Measurements from ENCODE around the gene LRSAM1. TPM values are rescaled to one million over a fixed set of nuclear protein-coding genes. Genes with fewer than 3 reads are reported as not detected.

LRSAM1 gene
- total RNA-seq, 3 donors from 2014 or later: 20.5 to 24.2 (median 21.6) TPM

DNA sequence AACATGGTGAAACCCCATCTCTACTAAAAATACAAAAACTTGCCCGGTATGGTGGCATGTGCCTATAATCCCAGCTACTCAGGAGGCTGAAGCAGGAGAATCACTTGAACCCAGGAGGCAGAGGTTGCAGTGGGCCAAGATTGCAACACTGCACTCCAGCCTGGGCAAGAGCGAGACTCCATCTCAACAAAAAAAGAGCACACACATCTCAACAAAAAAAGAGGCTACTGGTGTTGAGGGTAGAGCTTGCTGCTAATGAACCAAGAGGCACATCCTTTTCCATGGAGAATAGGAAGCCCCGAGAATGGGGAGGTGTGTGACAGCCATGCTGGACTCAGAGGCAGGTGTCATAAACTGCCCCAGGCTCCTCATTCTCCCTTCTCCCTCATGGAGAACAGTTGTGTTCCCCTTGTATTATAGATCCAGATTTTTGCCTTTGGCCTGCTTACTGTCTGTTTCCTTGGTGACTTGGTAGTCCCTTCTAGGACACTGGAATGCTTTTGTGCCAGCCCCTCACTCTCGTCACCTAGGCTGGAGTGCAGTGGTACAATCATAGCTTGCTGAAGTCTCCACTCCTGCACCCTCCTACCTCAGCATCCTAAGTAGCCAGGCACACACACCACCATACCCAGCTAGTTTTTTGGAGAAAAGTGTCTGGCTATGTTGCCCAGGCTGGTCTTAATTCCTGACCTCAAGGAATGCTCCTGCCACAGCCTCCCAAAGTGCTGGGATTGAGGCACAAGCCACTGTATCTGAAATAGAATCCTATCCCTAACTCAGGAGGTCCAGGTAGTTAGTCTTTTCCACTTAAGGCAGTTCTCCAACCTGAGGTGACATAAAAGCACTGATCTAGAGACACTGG lies 5.2 kb upstream of the LRSAM1 start:
- Mint-ChIP-seq H3K4me1 (ENCODE audit: low read depth) (peaks cover 36% of the 10 kb centered on the region), H3K27me3 (ENCODE audit: low read depth) (no peaks in the 10 kb centered on the region), H3K4me3 (peak overlapping the region; percentile 47), H3K36me3 (ENCODE audit: insufficient read depth) (peaks cover 74% of the 10 kb centered on the region), H3K9me3 (peaks cover 7% of the 10 kb centered on the region)
- ATAC-seq (peak; percentile 2 to 4), DNase-seq (no peak)

DNA sequence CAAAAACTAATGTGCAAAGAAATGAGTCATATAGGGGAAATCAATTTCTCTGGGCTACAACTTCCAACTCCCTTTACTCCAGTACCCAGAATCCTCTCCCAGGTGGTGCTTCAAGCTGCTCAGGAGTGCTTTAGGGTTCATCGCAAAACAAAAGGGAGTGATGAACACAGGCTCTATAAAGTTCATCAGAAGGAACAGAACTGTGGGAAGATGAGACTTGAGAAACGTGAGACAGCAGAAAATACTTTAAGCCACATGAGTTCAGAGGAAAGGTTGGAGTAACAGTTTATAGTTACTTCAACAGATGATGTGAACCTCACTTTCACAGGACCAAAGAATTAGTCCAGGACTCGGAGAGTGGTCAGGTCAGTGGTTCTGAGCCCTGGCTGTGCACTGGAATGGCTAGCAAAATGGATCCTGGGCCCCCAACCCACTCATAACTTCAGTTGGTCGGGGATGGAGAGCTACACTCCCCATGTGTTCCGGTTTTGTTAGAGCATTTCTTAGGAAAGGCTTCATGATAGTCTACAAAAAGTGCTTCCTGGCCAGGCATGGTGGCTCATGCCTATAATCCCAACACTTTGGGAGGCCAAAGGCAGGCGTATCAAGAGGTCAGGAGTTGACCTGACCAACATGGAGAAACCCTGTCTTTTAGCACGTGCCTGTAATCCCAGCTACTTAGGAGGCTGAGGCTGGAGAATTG lies 4.4 kb upstream of the LRSAM1 start:
- peaks cover 36% of the 10 kb centered on the region for H3K4me1 Mint-ChIP-seq (ENCODE audit: low read depth)
- DNase-seq: no peak
- H3K9me3 Mint-ChIP-seq: peaks cover 7% of the 10 kb centered on the region
- H3K36me3 Mint-ChIP-seq (ENCODE audit: insufficient read depth): peaks cover 73% of the 10 kb centered on the region
- H3K27me3 Mint-ChIP-seq (ENCODE audit: low read depth): no peaks in the 10 kb centered on the region
- ATAC-seq: no peak
- H3K4me3 Mint-ChIP-seq: peak overlapping the region; percentile 97

DNA sequence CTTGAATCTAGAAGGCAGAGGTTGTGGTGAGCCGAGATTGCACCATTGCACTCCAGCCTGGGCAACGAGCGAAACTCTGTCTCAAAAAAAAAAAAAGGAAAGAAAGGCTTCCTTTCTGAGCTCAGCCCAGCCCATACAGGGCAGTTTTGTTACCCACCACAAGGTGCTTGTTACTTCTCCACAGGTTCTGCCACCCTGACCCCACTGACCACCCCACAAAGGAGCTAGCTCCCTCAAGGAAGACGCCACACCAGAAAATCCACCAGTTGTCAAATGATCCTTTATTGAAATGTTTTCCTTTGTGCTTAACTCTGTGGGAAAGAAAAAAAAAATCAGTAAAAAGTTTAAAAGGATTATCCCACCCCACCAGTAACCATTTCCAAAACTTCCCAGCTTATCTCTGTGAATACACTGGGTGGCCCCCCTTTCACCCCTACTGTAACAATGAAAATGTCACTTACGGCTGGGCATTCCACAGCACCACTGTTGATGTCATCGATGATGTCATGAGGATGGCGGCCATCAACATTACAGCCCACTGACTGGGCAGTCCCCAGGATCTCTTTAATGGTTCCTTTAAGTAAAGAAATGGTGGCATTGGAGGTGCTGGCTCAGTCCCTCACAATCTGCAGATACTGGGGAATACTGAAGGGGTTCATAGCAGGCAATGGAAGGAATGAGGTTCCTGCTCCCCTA lies 3.7 kb upstream of the LRSAM1 start:
- DNase-seq: no peak
- Mint-ChIP-seq H3K4me1 (ENCODE audit: low read depth) (peaks cover 37% of the 10 kb centered on the region), H3K36me3 (ENCODE audit: insufficient read depth) (peaks cover 71% of the 10 kb centered on the region), H3K9me3 (peaks cover 7% of the 10 kb centered on the region), H3K27me3 (ENCODE audit: low read depth) (no peaks in the 10 kb centered on the region), H3K4me3 (peak overlapping the region; percentile 97)
- ATAC-seq: no peak

DNA sequence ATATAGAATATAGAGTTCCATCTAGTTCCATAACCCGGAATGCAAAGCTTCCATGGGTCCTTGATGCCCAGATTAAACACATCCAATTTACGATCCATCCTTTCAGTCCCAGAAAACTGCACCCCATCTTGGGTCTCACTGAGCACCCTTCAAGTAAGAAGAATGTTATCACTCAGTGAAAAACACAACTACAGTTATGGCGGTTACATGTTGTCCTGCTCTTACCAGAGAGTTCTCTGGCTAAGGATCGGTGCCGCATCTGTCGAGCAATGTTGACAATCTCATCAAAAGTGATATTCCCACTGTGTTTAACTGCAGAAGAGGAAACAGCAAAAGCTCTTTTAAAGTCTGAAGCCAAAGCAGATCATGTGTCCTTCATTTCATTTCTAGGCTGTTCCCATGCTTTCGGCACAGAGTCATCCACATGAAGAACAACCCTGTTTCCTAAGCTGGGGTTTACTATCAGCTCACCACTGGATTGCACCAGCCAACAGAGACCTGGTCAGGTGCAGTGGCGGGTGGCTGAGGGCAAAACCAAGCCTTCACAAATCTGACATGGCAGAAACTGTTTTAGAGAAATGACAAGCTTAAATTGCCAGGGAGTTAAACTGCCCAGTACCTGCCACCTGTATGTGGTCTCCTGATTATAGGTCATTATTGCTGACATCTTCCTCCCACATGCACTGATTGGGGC lies 3.1 kb upstream of the LRSAM1 start:
- H3K36me3 Mint-ChIP-seq (ENCODE audit: insufficient read depth): peaks cover 67% of the 10 kb centered on the region
- DNase-seq (no peak), ATAC-seq (no peak)
- peaks cover 7% of the 10 kb centered on the region for H3K9me3 Mint-ChIP-seq
- H3K4me1 Mint-ChIP-seq (ENCODE audit: low read depth): peaks cover 37% of the 10 kb centered on the region
- H3K27me3 Mint-ChIP-seq (ENCODE audit: low read depth): no peaks in the 10 kb centered on the region
- peak overlapping the region; percentile 97 for H3K4me3 Mint-ChIP-seq

DNA sequence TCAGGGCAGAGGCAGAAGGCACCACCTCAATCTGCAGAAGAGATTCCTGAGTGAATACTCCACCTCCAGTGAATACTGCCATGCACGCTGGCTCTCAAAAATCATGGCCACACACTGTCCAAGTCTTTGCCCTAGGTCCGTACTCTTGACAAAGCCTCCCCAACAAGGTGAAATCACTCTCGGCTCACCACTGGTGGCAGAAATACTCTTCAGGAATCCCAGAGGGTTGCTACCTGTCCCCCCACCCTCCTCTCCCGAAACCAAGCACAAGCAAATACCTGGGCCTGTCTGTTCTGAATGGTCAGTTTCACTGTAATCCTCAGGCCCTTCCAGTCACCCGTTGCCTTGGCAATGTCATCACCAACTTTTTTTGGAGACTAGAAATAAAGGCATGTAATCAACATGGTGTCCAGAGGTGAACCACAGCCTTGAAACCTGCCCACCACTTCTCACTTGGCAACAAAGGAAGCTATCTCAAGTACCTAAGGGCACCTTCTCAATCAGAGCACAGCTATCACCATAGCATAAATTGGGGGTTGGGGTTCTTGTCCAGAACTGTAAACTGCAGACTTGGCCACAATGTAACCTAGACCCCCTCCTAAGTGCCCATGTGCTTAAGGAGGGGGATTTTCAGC lies 1.9 kb upstream of the LRSAM1 start:
- DNase-seq (no peak), ATAC-seq (no peak)
- Mint-ChIP-seq H3K36me3 (ENCODE audit: insufficient read depth) (peaks cover 61% of the 10 kb centered on the region), H3K9me3 (peaks cover 3% of the 10 kb centered on the region), H3K4me3 (peak overlapping the region; percentile 97), H3K4me1 (ENCODE audit: low read depth) (peaks cover 37% of the 10 kb centered on the region), H3K27me3 (ENCODE audit: low read depth) (no peaks in the 10 kb centered on the region)

DNA sequence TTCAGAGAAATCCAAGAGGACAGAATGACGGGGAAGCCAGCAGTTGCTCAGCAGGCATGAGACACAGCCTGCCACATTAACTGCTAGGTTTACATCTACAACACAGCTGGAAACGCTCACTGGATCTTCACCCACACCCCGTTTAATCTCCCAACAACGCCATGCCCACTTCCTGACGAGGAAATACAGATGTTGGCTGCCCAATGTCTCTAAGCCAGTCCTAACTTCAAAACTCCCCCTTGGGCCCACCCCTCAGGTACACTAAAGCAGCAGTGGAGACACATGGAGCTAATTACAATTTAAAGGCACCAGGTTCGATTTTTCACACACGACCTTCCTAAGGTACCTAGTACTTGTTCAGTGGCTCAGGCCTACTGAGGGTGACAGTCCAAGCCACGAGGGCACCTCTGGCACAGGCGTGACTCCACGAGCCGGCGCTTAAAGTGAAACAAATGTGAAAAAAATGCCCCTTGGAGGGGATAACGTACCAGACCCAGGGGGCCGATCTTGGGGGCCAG lies 1.0 kb upstream of the LRSAM1 start:
- no peaks in the 10 kb centered on the region for H3K27me3 Mint-ChIP-seq (ENCODE audit: low read depth)
- H3K9me3 Mint-ChIP-seq: no peaks in the 10 kb centered on the region
- peaks cover 37% of the 10 kb centered on the region for H3K4me1 Mint-ChIP-seq (ENCODE audit: low read depth)
- H3K4me3 Mint-ChIP-seq: peak overlapping the region; percentile 97
- peaks cover 56% of the 10 kb centered on the region for H3K36me3 Mint-ChIP-seq (ENCODE audit: insufficient read depth)
- DNase-seq (no peak), ATAC-seq (no peak)

DNA sequence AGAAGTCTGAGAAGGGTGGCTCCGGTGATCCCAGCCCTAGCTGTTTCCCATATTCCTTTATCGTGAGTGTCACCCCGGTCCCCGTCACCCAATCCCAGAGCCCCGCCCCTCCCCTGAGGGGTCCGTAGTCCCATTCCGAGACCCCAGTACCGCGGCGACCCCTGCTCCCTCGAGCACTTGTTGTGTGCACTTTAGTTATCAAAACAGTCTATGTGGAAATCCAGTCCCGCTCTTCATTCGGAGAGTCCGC lies 223 bp downstream of the LRSAM1 start:
- peaks cover 51% of the 10 kb centered on the region for H3K36me3 Mint-ChIP-seq (ENCODE audit: insufficient read depth)
- ATAC-seq: no peak
- peak overlapping the region; percentile 97 for H3K4me3 Mint-ChIP-seq
- no peak for DNase-seq
- H3K27me3 Mint-ChIP-seq (ENCODE audit: low read depth): no peaks in the 10 kb centered on the region
- H3K4me1 Mint-ChIP-seq (ENCODE audit: low read depth): peaks cover 38% of the 10 kb centered on the region
- H3K9me3 Mint-ChIP-seq: no peaks in the 10 kb centered on the region

DNA sequence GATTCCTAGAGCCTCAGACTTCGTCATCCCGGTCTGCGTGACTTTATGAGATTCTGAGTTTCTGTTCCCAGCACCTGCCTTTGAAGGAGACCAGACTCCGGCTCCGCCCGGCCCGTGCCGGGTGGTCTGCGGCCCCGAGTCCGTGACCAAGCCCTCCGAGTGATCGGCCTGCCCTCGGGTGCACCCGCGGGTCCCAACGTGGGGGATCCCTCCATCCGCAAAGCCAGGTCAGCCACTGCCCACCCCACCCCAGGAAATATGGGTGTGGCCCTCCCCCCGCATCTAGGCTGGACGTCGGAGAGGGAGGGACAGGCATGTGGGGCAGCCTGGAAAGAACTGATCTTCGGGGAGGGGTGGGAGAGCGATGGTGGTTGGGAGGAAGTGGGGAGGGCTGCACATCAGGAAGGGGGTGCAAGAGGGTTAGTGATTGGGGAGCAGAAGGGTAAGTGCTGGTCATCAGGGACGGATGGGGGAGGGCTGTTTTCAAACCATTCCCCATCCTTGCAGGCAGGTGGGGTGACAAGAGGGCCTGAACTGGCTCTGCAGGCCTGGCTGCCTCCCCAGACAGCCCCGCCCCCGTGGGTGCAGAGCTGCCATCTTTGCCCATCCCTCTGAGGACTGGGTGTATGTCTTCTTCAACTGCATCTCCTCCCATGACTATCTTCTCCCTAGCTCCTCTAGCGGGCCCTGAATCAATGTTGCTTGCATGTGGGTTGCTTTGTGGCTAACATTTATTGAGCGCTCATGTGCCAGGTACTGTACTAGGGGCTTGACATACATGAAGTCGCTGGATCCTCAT lies 747 bp downstream of the LRSAM1 start:
- peak overlapping the region; percentile 97 for H3K4me3 Mint-ChIP-seq
- peaks cover 47% of the 10 kb centered on the region for H3K36me3 Mint-ChIP-seq (ENCODE audit: insufficient read depth)
- no peaks in the 10 kb centered on the region for H3K27me3 Mint-ChIP-seq (ENCODE audit: low read depth)
- DNase-seq: peak; percentile 35
- H3K4me1 Mint-ChIP-seq (ENCODE audit: low read depth): peaks cover 34% of the 10 kb centered on the region
- ATAC-seq: peak; percentile 17 to 21
- H3K9me3 Mint-ChIP-seq: no peaks in the 10 kb centered on the region

DNA sequence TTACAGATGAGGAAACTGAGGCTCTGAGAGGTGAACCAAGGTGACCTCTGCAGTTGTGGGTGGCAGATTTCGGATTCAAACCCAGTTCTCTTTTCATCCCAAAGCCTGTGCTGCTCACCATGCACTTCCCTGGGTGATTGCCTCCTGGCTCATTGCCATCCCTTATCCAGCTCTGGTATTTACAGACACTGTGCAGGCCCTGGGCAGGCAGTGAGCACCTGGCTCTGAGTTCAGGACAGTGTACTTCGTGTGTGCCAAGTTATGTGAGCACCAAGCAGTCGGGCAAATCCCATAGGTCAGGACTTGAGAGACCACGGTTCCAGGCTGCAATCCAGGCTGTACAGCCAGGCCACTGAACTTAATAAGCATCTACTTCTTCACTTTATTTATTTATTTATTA lies 1.4 kb downstream of the LRSAM1 start:
- ATAC-seq: no peak
- DNase-seq: no peak
- Mint-ChIP-seq H3K4me3 (peak overlapping the region; percentile 97), H3K4me1 (ENCODE audit: low read depth) (peaks cover 30% of the 10 kb centered on the region), H3K9me3 (no peaks in the 10 kb centered on the region), H3K36me3 (ENCODE audit: insufficient read depth) (peaks cover 41% of the 10 kb centered on the region), H3K27me3 (ENCODE audit: low read depth) (no peaks in the 10 kb centered on the region)

DNA sequence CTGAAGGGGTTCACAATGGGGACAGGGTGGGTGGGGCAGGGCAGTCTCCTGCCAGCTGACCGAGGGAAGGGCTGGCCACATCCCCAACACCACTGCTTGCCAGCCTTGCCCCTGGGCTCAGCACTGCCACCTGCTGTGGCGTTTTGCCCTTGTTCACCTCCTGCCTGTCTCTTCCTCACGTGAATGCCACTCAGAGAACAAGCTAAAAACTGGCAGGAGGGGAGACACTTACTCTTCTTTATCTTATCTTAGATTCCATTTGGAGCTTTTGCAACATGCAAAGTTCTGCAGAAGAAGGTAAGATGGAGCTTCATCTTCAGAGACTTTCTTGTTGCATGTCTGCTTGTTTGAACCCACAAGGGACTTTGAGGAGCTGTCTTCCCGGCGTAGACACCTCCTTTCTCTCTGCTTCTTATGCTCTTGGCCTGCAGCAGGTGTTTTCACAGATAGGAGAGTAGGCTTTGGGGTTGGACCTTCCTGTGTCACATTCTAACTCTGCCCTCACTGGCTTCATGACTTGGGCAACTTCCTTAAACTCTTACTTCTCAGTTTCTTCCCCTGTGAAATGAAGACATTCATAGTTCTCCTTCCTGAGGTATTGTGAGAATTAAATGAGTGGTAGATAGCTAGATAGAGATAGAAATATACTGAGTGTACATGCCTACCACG lies 4.1 kb downstream of the LRSAM1 start:
- H3K4me3 Mint-ChIP-seq: no peak overlapping the region
- DNase-seq (no peak), ATAC-seq (no peak)
- peaks cover 14% of the 10 kb centered on the region for H3K36me3 Mint-ChIP-seq (ENCODE audit: insufficient read depth)
- H3K4me1 Mint-ChIP-seq (ENCODE audit: low read depth): peaks cover 6% of the 10 kb centered on the region
- no peaks in the 10 kb centered on the region for H3K27me3 Mint-ChIP-seq (ENCODE audit: low read depth)
- H3K9me3 Mint-ChIP-seq: no peaks in the 10 kb centered on the region

DNA sequence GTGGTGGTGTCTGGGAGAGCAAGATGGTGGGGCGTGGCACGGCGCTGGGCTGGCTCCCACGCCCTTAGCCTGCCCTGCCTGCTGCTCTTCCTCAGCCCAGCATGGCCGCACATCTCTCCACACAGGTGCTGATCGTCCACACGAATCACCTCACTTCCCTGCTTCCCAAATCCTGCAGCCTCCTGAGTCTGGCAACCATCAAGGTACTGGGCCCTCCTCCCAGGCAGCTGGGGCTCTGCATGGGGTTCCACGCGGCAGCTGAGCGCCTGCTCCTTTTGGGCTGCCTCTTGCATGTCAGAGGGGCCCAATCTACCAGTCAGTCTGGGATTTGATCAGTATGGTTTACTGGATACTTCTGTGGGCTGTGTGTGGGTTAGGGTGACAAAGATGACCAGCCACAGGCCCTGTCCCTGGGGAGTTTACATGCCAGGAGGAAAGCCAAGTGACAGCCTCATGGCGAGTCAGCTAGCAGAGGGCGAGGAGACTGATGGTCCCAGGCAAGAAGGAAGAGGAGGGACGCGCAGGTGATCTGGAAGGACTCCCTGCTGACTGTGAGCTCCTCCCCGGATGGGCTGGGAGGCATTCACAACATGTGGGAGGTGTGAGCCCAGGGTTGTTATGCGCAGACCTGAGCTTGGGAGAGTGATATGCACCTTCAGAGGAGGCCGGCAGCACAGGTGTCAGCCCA lies 6.0 kb downstream of the LRSAM1 start:
- Mint-ChIP-seq H3K27me3 (ENCODE audit: low read depth) (no peaks in the 10 kb centered on the region), H3K4me3 (no peak overlapping the region)

DNA sequence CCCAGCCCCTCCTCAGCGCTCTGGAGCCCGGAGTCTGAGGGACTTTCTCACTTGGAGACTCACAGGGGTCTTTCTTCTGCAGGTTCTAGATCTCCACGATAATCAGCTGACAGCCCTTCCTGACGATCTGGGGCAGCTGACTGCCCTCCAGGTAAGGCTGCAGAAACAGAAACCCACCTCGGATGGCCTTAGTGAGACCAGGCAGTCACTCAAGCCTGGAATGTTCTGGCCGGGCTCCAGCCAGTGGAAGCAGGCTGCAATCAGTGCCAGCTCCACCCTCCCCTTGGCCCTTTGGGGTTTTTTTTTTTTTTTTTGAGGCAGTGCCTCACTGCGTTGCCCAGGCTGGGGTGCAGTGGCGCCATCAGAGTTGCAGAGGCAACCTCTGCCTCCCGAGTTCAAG lies 7.6 kb downstream of the LRSAM1 start:
- ATAC-seq (no peak), DNase-seq (no peak)
- Mint-ChIP-seq H3K9me3 (no peaks in the 10 kb centered on the region), H3K4me1 (ENCODE audit: low read depth) (peaks cover 2% of the 10 kb centered on the region), H3K36me3 (ENCODE audit: insufficient read depth) (peaks cover 21% of the 10 kb centered on the region), H3K27me3 (ENCODE audit: low read depth) (no peaks in the 10 kb centered on the region), H3K4me3 (no peak overlapping the region)

More for the DNA sequence above, 6.0 kb downstream of the LRSAM1 start:
- H3K4me1 Mint-ChIP-seq (ENCODE audit: low read depth): peaks cover 3% of the 10 kb centered on the region
- H3K9me3 Mint-ChIP-seq: no peaks in the 10 kb centered on the region
- ATAC-seq: no peak
- DNase-seq: no peak
- H3K36me3 Mint-ChIP-seq (ENCODE audit: insufficient read depth): peaks cover 14% of the 10 kb centered on the region
